ENCODE measurements around the gene ANXA9. TPM values are rescaled to one million over a fixed set of nuclear protein-coding genes. Genes with fewer than 3 reads are reported as not detected.

Gene ANXA9
- total and polyA plus RNA-seq, 2 experiments from 2014 or later: 1.4 to 2.2 TPM

DNA sequence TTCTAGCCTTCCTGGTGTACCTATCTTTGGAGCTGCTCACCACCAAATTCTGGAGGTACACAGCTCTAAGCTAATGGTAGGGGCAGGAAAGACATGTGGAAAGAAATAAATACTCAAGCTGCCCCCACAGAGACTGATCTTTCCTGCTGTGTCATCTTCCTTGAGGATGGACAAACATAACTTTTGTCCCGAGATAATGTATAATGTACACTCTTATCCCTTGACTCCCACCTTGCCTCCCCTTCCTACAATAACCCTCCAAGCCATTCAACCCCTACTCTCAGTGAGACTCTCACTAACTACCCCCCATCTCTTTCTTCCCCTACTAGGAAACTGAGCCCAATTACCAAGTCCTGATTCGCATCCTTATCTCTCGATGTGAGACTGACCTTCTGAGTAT, 12.2 kb downstream of the ANXA9 start (continued):
- TF ChIP-seq, protein P1, sequence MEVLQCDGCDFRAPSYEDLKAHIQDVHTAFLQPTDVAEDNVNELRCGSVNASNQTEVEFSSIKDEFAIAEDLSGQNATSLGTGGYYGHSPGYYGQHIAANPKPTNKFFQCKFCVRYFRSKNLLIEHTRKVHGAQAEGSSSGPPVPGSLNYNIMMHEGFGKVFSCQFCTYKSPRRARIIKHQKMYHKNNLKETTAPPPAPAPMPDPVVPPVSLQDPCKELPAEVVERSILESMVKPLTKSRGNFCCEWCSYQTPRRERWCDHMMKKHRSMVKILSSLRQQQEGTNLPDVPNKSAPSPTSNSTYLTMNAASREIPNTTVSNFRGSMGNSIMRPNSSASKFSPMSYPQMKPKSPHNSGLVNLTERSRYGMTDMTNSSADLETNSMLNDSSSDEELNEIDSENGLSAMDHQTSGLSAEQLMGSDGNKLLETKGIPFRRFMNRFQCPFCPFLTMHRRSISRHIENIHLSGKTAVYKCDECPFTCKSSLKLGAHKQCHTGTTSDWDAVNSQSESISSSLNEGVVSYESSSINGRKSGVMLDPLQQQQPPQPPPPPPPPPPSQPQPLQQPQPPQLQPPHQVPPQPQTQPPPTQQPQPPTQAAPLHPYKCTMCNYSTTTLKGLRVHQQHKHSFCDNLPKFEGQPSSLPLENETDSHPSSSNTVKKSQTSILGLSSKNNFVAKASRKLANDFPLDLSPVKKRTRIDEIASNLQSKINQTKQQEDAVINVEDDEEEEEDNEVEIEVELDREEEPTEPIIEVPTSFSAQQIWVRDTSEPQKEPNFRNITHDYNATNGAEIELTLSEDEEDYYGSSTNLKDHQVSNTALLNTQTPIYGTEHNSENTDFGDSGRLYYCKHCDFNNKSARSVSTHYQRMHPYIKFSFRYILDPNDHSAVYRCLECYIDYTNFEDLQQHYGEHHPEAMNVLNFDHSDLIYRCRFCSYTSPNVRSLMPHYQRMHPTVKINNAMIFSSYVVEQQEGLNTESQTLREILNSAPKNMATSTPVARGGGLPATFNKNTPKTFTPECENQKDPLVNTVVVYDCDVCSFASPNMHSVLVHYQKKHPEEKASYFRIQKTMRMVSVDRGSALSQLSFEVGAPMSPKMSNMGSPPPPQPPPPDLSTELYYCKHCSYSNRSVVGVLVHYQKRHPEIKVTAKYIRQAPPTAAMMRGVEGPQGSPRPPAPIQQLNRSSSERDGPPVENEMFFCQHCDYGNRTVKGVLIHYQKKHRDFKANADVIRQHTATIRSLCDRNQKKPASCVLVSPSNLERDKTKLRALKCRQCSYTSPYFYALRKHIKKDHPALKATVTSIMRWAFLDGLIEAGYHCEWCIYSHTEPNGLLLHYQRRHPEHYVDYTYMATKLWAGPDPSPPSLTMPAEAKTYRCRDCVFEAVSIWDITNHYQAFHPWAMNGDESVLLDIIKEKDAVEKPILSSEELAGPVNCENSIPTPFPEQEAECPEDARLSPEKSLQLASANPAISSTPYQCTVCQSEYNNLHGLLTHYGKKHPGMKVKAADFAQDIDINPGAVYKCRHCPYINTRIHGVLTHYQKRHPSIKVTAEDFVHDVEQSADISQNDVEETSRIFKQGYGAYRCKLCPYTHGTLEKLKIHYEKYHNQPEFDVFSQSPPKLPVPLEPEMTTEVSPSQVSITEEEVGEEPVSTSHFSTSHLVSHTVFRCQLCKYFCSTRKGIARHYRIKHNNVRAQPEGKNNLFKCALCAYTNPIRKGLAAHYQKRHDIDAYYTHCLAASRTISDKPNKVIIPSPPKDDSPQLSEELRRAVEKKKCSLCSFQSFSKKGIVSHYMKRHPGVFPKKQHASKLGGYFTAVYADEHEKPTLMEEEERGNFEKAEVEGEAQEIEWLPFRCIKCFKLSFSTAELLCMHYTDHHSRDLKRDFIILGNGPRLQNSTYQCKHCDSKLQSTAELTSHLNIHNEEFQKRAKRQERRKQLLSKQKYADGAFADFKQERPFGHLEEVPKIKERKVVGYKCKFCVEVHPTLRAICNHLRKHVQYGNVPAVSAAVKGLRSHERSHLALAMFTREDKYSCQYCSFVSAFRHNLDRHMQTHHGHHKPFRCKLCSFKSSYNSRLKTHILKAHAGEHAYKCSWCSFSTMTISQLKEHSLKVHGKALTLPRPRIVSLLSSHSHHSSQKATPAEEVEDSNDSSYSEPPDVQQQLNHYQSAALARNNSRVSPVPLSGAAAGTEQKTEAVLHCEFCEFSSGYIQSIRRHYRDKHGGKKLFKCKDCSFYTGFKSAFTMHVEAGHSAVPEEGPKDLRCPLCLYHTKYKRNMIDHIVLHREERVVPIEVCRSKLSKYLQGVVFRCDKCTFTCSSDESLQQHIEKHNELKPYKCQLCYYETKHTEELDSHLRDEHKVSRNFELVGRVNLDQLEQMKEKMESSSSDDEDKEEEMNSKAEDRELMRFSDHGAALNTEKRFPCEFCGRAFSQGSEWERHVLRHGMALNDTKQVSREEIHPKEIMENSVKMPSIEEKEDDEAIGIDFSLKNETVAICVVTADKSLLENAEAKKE (CRISPR knock-in tag; IDR thresholded peaks at IDR 0.05): no peak
- no peak for TF ChIP-seq EZH2phosphoT487 (IDR thresholded peaks at IDR 0.05; ENCODE audit: unreplicated experiment)

DNA sequence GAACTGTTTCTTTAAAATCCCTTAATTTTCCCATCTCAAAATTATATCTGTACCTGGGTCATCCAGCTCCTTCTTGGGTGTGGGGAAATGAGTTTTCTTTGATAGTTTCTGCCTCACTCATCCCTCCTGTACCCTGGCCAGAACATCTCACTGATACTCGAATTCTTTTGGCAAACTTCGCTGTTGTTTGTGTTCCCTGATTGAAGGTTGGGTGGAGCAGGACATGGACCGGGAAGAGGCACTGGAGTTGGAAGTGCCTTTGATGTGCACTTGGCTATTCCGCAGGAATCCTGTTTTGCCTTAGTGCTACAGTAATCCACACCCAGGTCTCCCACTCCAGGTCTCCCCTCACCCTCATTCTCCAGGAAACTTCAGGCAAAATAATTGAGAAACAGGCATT, 13.4 kb downstream of the ANXA9 start:
- Histone ChIP-seq H4K20me1 (replicated peaks; ENCODE audit: insufficient read depth) (no peaks in the 10 kb centered on the region), H3F3A (replicated peaks; ENCODE audit: low read depth) (no peaks in the 10 kb centered on the region), H3K9me2 (ENCODE audit: insufficient read depth) (no peaks in the 10 kb centered on the region), H3K27ac (ENCODE audit: low read depth) (peak overlapping the region; percentile 59), H3K79me2 (replicated peaks; ENCODE audit: insufficient read depth) (no peaks in the 10 kb centered on the region), H3K36me3 (ENCODE audit: insufficient read depth) (no peaks in the 10 kb centered on the region), H3K4me2 (no peak overlapping the region), H3K27me3 (ENCODE audit: insufficient read depth) (no peaks in the 10 kb centered on the region), H3K4me1 (ENCODE audit: insufficient read depth) (no peaks in the 10 kb centered on the region), H2AFZ (no peak overlapping the region), H3K4me3 (no peak overlapping the region)
- Mint-ChIP-seq H3K27me3 (ENCODE audit: insufficient read depth, low read depth, poor library complexity) (peaks cover 10% of the 10 kb centered on the region), H3K4me3 (no peak overlapping the region), H3K9me3 (no peaks in the 10 kb centered on the region), H3K4me1 (peaks cover 6% of the 10 kb centered on the region; the same call in 2 of the 3 replicates), H3K36me3 (ENCODE audit: low read depth) (peaks cover 3% of the 10 kb centered on the region; the same call in 2 of the 3 replicates), H3K27ac (peak overlapping the region; percentile 9)
- no peak; the same call in 2 of the 3 replicates for ATAC-seq
- no peak for DNase-seq (ENCODE audit: low spot score)
- TF ChIP-seq ZNF114 (CRISPR knock-in tag; IDR thresholded peaks at IDR 0.05) (no peak), NANOG (IDR thresholded peaks at IDR 0.05; ENCODE audit: borderline replicate concordance) (no peak), CREB1 (CRISPR knock-in tag; IDR thresholded peaks at IDR 0.05; ENCODE audit: low read depth) (no peak), ZNF331 (CRISPR knock-in tag; IDR thresholded peaks at IDR 0.05; ENCODE audit: low read depth) (no peak), JUNB (IDR thresholded peaks at IDR 0.05; ENCODE audit: unreplicated experiment) (no peak), EZH2 (IDR thresholded peaks at IDR 0.05; ENCODE audit: low read depth, unreplicated experiment) (no peak), STAT1 (IDR thresholded peaks at IDR 0.05; ENCODE audit: unreplicated experiment) (no peak)
- TF ChIP-seq, protein P2, sequence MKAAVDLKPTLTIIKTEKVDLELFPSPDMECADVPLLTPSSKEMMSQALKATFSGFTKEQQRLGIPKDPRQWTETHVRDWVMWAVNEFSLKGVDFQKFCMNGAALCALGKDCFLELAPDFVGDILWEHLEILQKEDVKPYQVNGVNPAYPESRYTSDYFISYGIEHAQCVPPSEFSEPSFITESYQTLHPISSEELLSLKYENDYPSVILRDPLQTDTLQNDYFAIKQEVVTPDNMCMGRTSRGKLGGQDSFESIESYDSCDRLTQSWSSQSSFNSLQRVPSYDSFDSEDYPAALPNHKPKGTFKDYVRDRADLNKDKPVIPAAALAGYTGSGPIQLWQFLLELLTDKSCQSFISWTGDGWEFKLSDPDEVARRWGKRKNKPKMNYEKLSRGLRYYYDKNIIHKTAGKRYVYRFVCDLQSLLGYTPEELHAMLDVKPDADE (IDR thresholded peaks at IDR 0.05): no peak
- TF ChIP-seq, protein P3, sequence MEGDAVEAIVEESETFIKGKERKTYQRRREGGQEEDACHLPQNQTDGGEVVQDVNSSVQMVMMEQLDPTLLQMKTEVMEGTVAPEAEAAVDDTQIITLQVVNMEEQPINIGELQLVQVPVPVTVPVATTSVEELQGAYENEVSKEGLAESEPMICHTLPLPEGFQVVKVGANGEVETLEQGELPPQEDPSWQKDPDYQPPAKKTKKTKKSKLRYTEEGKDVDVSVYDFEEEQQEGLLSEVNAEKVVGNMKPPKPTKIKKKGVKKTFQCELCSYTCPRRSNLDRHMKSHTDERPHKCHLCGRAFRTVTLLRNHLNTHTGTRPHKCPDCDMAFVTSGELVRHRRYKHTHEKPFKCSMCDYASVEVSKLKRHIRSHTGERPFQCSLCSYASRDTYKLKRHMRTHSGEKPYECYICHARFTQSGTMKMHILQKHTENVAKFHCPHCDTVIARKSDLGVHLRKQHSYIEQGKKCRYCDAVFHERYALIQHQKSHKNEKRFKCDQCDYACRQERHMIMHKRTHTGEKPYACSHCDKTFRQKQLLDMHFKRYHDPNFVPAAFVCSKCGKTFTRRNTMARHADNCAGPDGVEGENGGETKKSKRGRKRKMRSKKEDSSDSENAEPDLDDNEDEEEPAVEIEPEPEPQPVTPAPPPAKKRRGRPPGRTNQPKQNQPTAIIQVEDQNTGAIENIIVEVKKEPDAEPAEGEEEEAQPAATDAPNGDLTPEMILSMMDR (conservative IDR thresholded peaks at IDR 0.05; ENCODE audit: low read depth in 2 of 2): no peak
- TF ChIP-seq, protein P4, sequence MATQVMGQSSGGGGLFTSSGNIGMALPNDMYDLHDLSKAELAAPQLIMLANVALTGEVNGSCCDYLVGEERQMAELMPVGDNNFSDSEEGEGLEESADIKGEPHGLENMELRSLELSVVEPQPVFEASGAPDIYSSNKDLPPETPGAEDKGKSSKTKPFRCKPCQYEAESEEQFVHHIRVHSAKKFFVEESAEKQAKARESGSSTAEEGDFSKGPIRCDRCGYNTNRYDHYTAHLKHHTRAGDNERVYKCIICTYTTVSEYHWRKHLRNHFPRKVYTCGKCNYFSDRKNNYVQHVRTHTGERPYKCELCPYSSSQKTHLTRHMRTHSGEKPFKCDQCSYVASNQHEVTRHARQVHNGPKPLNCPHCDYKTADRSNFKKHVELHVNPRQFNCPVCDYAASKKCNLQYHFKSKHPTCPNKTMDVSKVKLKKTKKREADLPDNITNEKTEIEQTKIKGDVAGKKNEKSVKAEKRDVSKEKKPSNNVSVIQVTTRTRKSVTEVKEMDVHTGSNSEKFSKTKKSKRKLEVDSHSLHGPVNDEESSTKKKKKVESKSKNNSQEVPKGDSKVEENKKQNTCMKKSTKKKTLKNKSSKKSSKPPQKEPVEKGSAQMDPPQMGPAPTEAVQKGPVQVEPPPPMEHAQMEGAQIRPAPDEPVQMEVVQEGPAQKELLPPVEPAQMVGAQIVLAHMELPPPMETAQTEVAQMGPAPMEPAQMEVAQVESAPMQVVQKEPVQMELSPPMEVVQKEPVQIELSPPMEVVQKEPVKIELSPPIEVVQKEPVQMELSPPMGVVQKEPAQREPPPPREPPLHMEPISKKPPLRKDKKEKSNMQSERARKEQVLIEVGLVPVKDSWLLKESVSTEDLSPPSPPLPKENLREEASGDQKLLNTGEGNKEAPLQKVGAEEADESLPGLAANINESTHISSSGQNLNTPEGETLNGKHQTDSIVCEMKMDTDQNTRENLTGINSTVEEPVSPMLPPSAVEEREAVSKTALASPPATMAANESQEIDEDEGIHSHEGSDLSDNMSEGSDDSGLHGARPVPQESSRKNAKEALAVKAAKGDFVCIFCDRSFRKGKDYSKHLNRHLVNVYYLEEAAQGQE (IDR thresholded peaks at IDR 0.05; ENCODE audit: unreplicated experiment): no peak
